ENCODE data around the gene LRP8.

DNA sequence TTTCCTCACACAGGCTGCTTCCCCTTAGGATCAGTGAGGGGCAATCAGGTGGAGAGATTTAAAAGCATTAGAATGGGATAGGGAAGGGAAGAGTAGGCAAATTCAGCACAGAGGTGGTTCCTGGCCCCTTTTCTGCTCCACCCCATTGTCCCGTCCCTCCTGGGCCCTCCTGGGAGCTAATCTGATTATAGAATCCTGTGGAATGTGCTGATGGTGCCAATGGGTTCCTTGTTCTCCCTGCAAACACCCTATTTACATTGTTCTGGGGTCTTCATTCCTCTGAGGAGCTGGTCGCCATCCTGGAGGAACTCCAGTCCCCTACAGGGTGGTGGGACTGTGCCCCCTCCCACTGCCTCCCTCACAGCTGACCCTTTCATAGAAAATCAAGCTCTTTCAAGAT is 34.4 kb upstream of the LRP8 start:
- no peak for TF ChIP-seq POLR2A (IDR thresholded peaks at IDR 0.05; ENCODE audit: low read length)
- TF ChIP-seq GATA1 (IDR thresholded peaks at IDR 0.05; ENCODE audit: low read depth, low read length) = no peak
